ENCODE results near the gene OR2T12. TPM values are rescaled to one million over a fixed set of nuclear protein-coding genes. Genes with fewer than 3 reads are reported as not detected.
"Not testable (repeated sequence)": the region's sequence is repeated elsewhere in the genome, so short reads cannot be mapped to it uniquely, and the experiment has no call there.

OR2T12 gene
- polyA plus RNA-seq, 1 donor from 2014 or later = not detected

GRCh38 chr1:248316796-248317195, 13.6 kb upstream of the OR2T12 start:
- TF ChIP-seq REST (IDR thresholded peaks at IDR 0.05; ENCODE audit: borderline replicate concordance) (no peak), MXI1 (conservative IDR thresholded peaks at IDR 0.05; ENCODE audit: poor library complexity, severe bottlenecking) (no peak), CTCF (IDR thresholded peaks at IDR 0.05; ENCODE audit: poor library complexity, severe bottlenecking) (no peak), POLR2AphosphoS5 (IDR thresholded peaks at IDR 0.05) (no peak), EP300 (conservative IDR thresholded peaks at IDR 0.05; ENCODE audit: poor library complexity, severe bottlenecking) (no peak), EZH2 (IDR thresholded peaks at IDR 0.05; ENCODE audit: borderline replicate concordance, insufficient read depth, low read length, poor library complexity, severe bottlenecking) (no peak), SMC3 (conservative IDR thresholded peaks at IDR 0.05; ENCODE audit: poor library complexity) (no peak), TAF1 (IDR thresholded peaks at IDR 0.05; ENCODE audit: low read depth) (no peak), RAD21 (conservative IDR thresholded peaks at IDR 0.05) (no peak)
- Histone ChIP-seq H3K27ac (ENCODE audit: low read length) (no peak overlapping the region), H2AFZ (ENCODE audit: low read depth, low read length) (no peak overlapping the region), H3K79me2 (replicated peaks; ENCODE audit: insufficient read depth, low read length) (no peaks in the 10 kb centered on the region), H3K4me2 (ENCODE audit: low read length) (no peak overlapping the region), H3K9me3 (ENCODE audit: low read length) (peaks cover 5% of the 10 kb centered on the region), H3F3A (ENCODE audit: insufficient read depth, low read length, poor library complexity, severe bottlenecking) (no peaks in the 10 kb centered on the region), H3K9ac (ENCODE audit: low read length) (no peak overlapping the region), H3K36me3 (ENCODE audit: insufficient read depth, low read length) (no peaks in the 10 kb centered on the region), H4K20me1 (ENCODE audit: insufficient read depth) (no peaks in the 10 kb centered on the region), H3K27me3 (ENCODE audit: insufficient read depth, low read depth, low read length) (no peaks in the 10 kb centered on the region), H3K4me3 (ENCODE audit: low read length) (no peak overlapping the region), H3K9me2 (ENCODE audit: insufficient read depth, low read length) (no peaks in the 10 kb centered on the region)

GRCh38 chr1:248306740-248307139, 3.5 kb upstream of the OR2T12 start:
- not testable (repeated sequence) for H3K4me2 ChIP-seq (ENCODE audit: low read length); H4K20me1 ChIP-seq (ENCODE audit: insufficient read depth); H3K36me3 ChIP-seq (ENCODE audit: insufficient read depth, low read length); H2AFZ ChIP-seq (ENCODE audit: low read depth, low read length); H3K27ac ChIP-seq (ENCODE audit: low read length); H3K9me3 ChIP-seq (ENCODE audit: low read length); H3K79me2 ChIP-seq (replicated peaks; ENCODE audit: insufficient read depth, low read length); H3K4me3 ChIP-seq (ENCODE audit: low read length); H3F3A ChIP-seq (ENCODE audit: insufficient read depth, low read length, poor library complexity, severe bottlenecking); H3K9me2 ChIP-seq (ENCODE audit: insufficient read depth, low read length); H3K27me3 ChIP-seq (ENCODE audit: insufficient read depth, low read depth, low read length); H3K9ac ChIP-seq (ENCODE audit: low read length)

GRCh38 chr1:248306103-248306502, 2.9 kb upstream of the OR2T12 start:
- TF ChIP-seq MXI1 (conservative IDR thresholded peaks at IDR 0.05; ENCODE audit: poor library complexity, severe bottlenecking) (no peak), CTCF (IDR thresholded peaks at IDR 0.05; ENCODE audit: poor library complexity, severe bottlenecking) (no peak)
- Histone ChIP-seq H2AFZ (ENCODE audit: low read depth, low read length) (no peak overlapping the region), H3K27ac (ENCODE audit: low read length) (no peak overlapping the region), H3K4me2 (ENCODE audit: low read length) (no peak overlapping the region), H3K36me3 (ENCODE audit: insufficient read depth, low read length) (no peaks in the 10 kb centered on the region), H3K4me3 (ENCODE audit: low read length) (no peak overlapping the region), H4K20me1 (ENCODE audit: insufficient read depth) (no peaks in the 10 kb centered on the region), H3K9me3 (ENCODE audit: low read length) (peaks cover 4% of the 10 kb centered on the region), H3K9me2 (ENCODE audit: insufficient read depth, low read length) (no peaks in the 10 kb centered on the region), H3K9ac (ENCODE audit: low read length) (no peak overlapping the region), H3K27me3 (ENCODE audit: insufficient read depth, low read depth, low read length) (no peaks in the 10 kb centered on the region), H3F3A (ENCODE audit: insufficient read depth, low read length, poor library complexity, severe bottlenecking) (no peaks in the 10 kb centered on the region), H3K79me2 (replicated peaks; ENCODE audit: insufficient read depth, low read length) (no peaks in the 10 kb centered on the region)

- H3K27ac ChIP-seq (ENCODE audit: low read length); H3K9me2 ChIP-seq (ENCODE audit: insufficient read depth, low read length); H4K20me1 ChIP-seq (ENCODE audit: insufficient read depth); H2AFZ ChIP-seq (ENCODE audit: low read depth, low read length); H3K36me3 ChIP-seq (ENCODE audit: insufficient read depth, low read length); H3F3A ChIP-seq (ENCODE audit: insufficient read depth, low read length, poor library complexity, severe bottlenecking); H3K9ac ChIP-seq (ENCODE audit: low read length); H3K79me2 ChIP-seq (replicated peaks; ENCODE audit: insufficient read depth, low read length); H3K9me3 ChIP-seq (ENCODE audit: low read length); H3K4me2 ChIP-seq (ENCODE audit: low read length); H3K27me3 ChIP-seq (ENCODE audit: insufficient read depth, low read depth, low read length); H3K4me3 ChIP-seq (ENCODE audit: low read length): not testable (repeated sequence)
Observed at GRCh38 chr1:248305672-248306071, 2.4 kb upstream of the OR2T12 start.
